NCI-H2227 treated with DMSO at 0.1 percent for 48 hours (cell line): Measurements from ENCODE around the gene CACNB2.

ENCODE experiments used
- DNase-seq: peaks from one replicate; lab custom pipeline; 2025; lab: John Stamatoyannopoulos, UW

CACNB2 gene

DNA sequence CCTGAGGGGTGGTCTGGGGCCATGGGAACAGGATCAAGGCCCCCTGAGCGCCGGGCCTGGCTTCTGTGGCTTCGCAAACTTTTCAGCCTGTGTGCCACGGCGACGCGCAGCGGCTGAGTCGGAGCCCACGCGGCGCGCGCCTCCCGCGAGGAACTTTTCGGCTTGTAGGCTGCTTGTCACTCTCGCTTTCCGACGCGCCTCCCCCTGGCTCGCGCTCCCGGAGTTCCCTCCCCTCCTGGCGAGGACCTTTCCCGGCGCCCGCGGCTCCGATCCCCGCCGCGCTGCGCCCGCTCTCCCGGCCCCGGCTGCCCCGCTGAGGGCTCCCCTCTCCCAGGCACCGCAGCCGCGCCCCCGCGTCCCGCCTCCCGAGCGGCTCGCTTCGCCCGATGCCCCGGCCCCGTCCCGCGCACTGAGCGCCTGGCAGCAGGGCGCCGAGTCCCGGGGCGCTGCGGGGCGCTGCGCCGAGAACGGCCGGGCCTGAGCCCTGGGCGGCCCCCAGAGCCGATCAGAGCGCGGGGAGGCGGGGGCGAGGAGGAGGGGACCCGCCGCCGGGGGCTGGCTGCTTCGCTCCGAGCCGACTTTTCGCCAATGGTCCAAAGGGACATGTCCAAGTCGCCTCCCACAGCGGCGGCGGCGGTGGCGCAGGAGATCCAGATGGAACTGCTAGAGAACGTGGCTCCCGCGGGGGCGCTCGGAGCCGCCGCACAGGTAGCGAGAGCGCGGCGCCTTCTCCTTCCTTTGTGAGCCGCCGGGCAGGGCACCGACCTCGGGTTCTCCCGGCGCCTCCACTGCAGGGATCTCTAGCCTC is at the start of gene CACNB2:
TSS of gene CACNB2 (plus strand) at position 276 of the 808 bp plus-strand sequence.
- DNase-seq = no peak

DNA sequence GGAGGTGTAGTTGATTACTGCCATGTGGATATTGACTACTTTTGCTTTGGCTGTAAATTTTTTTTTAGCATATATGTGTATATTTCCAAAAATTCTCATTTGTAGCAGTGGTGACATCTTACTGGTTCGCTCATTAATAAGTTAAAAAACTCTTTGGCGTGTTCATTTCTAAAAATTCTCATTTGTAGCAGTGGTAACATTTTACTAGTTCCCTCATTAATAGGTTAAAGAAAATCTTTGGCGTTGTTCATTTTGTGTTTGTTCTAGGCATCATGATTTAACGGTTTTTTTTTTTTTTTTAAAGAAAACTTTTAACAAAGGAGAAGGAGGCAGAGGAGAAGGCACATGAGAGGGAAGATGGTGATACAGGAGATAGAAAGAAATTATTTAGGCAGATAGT is 45.9 kb upstream of the CACNB2 start:
- no peak for DNase-seq

DNA sequence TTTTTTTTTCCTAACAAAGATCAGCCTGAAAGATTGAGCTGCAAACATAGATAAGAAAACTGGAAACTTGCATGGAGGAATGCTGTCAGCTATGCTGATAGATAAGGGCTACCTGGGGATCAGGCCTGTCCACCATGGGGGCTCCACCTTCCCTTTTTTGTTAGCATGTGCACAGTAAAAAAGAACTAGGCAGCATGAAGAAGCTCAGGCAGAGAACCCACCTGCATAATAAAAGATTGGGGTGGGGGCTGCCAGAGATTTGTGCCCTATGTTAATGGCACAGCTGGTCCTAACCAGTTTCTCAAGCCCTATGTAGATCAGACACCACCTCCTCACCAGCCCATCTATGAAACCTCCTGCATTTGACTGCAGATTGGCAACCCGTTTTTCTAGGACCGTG is 45.4 kb upstream of the CACNB2 start:
- DNase-seq = no peak

DNA sequence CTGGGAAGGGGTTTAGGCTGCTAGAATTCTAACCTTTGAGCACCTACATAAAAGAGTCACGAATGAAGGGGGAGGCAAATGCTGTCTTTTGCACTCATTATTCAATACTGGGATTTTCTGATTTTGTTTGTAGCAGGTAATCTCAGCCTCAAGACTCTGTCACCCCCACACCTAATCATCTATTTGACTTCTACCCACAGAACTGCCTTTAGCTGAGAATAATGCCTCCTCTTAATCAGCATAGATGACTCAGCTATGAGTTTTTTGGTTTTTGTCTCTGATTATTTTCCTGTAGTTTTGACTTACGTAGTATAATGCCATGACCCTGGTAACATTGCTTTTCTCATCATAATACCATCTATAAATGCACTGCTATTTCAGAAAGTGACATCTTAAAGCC is 42.7 kb upstream of the CACNB2 start:
- no peak for DNase-seq

DNA sequence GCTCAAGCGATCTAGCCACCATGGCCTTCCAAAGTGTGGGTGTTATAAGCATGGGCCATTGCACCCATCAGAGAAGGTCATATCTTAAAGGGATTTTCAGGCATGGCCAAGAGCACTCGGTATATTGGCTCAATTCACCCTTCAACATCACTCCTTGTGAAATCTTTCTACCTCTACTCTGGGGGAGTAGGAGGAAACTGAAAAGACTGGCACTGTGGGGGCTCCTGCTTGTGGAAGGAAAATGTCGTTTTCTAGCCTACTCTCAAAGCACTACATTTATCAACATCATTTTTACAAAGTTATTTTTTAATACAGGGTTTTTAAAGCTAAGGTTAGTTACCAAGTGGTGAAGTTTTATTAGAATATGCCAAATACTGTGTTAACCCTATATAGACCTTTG is 42.0 kb upstream of the CACNB2 start:
- no peak for DNase-seq

DNA sequence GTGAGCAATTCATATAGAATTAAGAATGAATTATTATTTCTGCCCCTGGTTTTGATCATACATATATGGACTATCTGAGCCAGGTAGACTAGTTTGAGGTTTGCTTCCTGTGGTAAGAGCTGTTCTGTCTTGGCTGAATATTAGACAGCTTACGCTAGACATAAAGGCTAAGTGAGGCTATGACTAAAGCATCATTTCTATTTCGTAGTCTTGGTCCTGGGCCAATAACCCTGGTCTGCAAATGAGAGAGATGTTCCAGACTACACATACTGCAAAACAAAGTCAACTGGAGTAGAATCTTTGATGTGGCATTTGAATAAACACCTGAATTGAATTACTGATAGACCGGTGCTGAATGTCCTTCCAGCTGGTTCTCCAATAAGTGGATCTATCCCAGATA is 40.8 kb upstream of the CACNB2 start:
- DNase-seq = no peak

DNA sequence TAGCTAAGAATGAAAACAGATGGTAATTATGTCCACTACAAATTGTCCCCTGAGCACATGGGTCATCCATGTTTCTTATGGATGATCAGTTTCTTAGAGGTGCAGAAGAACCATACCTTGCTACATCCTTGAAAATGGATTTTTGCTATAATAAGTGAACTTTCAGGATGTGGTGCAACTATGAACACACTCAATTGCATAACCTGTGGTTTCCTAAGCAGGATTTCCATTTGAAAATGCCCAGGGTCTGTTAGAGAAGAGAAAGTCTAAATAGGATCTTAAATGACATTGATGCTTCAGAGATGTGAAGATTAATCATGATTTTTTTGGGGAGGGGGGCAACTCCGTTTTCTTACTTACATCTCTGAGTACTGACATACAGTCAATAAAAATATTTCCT is 39.6 kb upstream of the CACNB2 start:
- no peak for DNase-seq

DNA sequence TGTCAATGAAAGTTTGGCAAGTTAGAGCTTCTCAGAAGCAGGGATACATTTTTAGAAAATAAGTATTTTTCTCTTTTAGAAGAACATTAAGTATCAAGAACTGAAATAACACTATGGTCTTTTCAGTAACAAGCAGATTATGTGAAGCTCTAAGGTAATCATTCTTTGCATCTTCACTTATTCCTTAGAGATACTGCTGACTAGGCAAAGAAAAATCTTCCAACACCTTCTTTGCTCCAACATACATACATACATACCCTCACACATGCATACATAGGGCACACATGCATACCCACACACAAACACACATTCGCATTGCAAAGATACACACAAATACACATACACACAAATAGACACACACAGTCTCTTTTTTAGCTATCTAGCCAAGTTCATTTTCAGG is 37.8 kb upstream of the CACNB2 start:
- no peak for DNase-seq

DNA sequence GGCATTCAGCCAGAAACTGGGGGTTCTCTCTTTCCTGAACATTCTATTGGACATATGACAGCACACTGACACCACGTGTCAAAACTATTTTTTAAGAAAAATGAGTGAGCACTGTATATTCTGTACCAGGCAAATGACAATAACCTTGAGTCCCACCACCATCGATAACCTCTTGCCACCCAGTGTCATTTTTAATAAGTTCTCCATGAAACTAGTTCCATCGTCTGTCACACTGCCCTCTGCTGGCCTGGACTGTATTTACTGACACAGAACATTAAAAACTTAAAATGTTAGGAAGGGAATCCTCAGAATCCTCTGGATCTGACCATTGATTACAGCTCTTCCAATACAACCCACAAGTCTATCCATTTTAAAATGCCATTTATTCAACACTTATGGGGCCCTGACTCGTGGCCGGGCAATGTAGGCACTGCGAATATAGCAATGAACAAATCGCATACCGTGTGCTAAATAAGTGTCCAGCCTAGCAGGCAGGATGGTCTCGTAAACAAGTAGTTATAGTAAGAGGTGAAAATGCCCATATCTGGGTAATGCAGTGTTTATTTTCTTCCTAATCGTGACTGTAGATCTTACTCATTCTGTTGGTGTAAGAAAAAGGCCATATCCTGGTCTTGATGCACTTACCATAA is 35.9 kb upstream of the CACNB2 start:
- no peak for DNase-seq

DNA sequence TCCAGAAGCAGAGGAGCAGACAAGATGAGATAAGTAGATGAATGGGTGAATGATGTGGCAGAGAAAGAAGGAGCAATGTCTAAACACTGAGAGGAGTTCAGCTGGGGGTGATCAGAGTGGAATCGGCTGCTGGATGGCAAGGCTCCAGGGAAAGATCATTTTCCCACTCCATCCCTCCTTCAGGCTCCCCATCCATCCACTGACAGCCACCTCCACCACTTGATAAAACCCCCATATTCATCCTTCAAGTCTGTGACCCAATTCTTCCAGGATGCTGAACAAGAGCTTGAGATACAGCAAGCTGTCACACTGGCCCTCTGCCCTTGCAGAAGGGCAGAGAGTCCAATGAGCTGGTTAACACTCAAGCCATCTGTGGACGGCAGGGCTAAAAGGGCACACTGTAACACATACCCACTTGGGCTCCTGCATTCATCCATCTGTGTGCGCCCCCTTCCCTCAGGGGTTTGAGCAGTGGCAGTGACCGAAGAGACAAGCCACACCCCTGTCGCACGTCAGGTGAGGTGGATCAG is 30.8 kb upstream of the CACNB2 start:
- no peak for DNase-seq

DNA sequence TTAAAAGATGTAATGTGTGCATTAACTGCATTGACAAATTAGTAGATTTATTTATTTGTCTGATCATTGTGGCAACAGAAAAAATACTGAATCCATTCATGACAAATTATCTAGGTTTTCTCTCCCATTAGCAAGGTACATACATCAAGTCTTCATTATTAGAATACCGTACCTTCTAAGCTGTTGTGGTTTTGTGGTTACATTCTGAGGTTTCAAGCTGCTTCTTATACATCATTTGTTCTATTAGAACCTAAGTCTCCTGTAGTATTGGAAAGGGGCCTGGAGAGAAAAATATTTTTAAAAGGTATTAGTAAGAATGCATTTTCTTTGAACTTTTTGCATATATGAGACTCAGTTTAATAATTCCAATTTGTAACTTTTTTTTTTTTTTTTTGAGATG is 26.3 kb upstream of the CACNB2 start:
- no peak for DNase-seq

DNA sequence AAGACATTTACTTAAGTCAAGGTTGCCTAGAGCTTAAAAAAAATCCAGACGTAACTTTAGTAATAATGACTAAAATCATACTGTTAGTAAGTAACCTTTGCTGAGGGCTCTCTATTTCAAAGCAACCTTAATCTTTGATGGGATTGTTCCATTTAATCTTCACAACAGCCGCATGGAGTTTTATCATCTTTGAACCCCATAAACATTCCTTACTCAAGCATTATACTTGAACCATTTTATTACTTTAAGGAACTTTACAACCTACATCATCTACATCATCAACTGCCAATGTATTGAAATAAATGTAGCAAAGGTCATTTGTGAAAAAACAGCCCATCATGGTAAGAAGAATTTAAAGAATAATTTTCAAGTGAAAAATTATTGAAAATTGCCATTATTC is 22.9 kb upstream of the CACNB2 start:
- no peak for DNase-seq

DNA sequence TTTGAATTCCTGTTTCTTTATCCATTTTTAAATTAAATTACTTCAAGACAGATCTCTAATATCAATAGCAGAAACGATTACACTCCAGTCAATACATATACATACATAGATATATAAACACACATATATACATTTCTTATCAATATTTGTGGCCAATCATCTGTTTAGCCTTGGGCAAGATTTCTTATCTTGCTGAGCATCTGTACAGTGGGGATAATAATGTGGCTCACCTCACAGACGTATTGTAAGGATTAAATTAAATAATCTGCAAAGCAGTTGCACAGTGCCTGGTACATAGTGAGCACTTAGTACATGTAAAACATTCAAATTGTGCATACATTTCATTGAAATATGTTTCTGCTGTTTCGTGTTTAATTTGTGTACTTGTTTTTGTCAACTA is 17.5 kb upstream of the CACNB2 start:
- no peak for DNase-seq

DNA sequence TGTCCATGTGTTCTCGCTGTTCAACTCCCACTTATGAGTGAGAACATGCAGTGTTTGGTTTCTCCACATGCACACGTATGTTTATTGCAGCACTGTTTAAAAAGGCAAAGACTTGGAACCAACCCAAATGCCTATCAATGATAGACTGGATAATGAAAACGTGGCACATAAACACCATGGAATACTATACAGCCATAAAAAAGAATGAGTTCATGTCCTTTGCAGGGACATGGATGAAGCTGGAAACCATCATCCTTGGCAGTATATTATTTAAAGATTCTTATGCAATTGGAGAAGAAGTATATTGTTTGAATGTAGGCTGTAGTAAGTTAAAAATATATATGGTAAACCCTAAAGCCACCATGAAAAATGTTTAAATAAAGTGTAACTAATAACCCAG is 7.2 kb upstream of the CACNB2 start:
- DNase-seq = no peak

DNA sequence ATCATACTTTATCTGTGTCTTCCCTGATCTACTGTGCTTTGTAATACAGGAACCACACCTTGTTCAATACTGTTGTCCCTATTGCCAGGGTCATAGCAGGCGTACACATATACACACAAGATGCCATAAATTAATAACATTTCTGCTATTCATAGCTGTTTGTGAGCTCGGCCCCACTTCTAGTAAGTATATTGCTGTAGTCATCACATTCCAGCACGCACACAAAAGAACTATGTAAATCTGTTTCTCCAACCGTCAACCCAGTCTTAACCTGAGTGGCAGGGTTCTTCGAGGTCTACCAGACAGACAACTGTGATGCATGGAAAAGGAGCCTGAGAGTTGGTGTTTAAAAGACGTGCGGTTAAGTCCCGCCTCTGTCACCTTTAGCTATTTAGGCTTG is 5.7 kb upstream of the CACNB2 start:
- DNase-seq = no peak

DNA sequence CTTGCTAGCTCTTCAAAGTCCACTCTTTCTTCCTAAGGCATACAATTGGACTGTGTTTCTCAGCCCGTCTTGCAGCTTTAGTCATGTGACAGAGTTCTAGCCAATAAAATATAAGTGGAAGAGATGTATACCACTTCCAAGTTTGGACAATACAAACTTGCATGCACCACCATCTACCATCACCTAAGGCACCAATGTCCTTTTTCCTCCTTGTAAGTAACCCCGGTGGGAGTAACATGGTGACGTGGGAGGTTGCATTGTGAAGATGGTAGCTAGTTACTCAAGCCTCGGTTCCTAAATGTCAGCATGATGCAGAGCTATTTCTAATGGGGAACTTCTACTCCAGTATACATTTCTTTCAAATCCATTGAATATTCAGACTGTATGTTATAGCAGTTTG is 5.3 kb upstream of the CACNB2 start:
- no peak for DNase-seq

DNA sequence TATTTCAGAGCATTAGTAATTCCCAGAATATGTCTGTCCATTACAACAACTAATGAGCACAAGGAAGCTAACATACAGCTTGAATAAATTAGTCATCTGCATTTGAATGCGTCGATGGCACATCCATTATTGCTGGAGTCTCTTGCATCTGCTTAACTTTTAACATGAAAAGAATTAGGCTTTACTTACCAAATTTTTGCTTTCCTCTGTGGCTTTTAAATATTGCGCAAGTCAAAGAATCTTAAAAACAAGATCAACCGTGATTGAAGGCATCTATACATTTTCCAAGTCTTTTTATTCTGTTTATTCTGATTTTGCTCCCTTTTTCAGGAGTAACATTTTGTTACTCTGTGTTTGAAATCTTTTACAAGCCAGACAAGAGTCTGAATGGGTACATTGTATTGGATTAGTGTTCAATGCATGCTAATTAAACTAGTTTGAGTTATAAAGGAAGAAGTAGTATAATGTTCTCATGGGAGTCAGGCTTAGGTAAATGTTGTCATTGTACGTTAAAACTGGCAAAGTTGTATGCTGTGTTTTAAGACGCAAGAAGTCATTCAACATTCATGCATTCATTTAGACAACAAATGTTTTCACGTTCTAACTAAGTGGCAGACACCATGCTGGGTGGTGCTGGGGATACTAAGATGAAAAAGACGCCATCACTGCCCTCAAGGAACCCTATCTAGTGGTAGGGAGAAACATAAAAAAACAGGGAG is 4.0 kb upstream of the CACNB2 start:
- no peak for DNase-seq

DNA sequence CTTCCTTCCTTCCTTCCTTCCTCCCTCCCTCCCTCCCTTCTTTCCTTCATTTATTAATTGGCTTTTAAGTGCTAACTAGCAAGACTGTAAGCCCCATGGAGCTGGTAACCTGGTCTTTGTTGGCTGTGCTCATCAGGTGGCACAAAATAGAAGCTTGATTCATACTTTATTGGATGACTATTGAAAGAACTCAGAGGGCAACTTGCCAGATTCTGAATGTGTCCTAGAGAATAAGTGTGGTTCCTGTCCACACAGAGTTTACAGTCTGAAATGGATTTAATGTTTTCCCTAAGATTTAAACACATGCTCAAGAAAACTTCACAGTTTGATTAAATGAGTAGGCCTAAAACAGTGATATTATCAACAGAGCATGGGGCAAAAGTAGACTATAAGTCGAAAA is 3.1 kb upstream of the CACNB2 start:
- DNase-seq = no peak

DNA sequence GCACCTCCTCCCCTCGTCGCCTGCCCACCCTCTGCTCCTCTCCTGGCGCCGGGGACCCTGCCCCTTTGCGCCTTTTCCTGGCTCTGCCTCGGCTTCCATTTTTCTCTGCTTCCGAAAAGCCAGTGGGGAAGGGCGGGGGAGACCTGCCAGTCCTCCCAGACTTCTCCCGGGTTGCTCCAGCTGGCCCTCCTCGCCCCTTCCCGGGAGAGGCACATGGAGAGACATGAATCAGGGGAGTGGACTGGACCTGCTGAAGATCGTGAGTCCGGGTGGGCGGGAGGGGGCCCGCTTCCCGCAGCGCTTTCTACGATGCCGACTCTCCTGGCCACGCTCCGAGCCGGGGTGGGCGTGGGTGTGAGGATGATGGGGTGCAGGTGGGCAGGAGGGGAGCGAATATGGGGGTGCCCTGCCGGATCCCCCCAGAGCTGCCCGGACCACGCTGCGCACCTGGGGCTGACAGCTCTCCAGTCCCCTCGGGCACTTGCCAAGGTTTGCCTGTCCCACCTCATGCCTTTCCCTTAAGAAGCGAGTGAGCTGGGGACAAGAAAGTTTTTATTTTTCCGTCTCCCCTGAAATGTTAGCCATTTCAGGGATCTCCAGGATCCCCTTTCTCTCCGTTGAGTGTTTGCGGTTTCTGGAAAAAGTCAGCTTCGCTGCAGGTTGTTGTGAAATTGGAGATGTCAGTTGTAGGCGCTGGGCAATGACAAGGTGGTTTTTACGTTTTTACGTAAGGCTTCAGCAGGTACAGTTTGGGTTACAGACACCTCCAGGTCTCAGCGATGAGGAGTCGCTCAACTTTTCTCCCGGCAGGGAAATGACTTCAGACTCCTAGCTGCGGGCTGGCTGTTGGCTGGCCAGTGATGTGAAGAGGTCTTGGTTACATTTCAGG is 977 bp downstream of the CACNB2 start:
- no peak for DNase-seq

DNA sequence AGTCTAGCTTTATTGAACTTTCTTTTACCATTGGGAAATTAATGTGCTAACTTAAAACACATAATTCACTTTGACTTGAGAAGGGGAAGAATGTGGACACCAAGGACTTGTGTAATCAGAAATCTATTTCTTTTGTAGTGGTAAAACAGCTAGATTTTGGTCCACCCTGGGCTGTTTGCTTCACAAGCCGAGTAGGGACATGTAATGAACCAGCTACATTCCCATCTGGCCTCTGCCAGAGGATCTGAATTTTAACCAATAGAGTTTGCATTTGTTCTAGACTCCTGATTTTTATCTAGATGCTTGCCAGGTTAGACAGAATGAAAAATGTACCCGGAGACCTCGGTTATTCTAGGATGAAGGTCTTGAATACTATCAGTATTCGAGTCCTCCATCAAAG is 1.9 kb downstream of the CACNB2 start:
- DNase-seq = no peak

DNA sequence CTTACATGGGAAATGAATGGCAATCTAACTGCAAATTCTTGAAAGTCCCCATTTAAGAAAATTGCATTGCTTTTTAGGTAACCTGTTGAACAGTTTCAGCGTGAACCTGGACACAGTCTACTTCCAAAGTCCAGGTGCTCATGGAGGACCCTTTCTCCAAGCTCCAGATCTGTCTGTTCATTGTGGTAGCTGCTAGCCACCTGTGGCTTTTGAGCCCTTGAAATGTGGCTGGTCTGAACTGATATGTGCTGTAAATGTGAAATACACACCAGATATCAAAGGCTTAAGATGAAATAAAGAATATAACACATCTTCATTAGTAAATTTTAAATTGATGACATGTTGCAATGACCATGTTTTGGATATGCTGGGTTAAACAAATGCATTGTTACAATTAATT is 4.2 kb downstream of the CACNB2 start:
- no peak for DNase-seq

DNA sequence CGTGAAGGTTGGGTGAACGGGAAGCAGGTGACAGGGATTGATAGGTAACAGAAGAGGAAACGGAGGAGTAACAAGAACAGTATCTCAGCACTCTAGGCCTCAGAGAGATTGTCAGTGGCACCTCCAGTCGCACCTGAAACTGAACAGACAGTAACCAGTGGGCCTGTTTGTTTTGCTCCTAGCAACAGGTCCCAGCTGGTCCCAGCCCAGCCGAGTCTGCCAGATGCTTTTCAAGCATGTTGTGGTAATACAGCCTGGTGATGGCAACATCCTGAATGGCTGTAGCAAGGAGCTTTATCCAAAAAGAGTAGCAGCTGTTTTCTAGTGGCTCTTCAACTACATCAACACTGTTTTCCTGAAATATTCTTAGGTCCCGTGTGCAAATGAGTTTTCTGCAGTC is 4.7 kb downstream of the CACNB2 start:
- DNase-seq = no peak
